Measurements from ENCODE around the gene CCL14.

DNA sequence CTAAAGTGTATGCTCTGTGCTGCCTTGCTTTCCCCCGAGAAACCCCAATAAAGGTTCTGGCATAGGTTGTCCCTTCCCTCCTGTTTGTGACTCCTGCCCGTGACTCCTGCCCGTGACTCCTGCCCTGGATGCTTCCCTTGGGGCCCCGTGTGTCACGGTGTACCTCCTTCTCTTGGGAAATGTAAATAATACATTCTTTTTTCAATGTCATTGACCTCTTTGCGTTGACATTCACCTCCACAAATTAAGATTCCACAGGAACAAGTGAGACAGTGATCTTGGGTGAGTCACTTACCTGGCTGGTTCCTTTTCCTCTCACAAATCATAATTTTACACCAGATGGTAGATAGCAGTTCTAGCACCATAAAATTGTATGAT is 14.2 kb upstream of the CCL14 start:
- TF ChIP-seq MXI1 (IDR thresholded peaks at IDR 0.05; ENCODE audit: low read depth, low read length) (no peak), YY1 (IDR thresholded peaks at IDR 0.05; ENCODE audit: borderline replicate concordance in 1 of 3, control insufficient read depth in 1 of 3, extremely low read depth in 1 of 3, insufficient read depth in 3 of 3, insufficient read length in 1 of 3, insufficient replicate concordance in 2 of 3, low read depth in 1 of 3, low read length in 2 of 3) (no peak), ZNF274 (IDR thresholded peaks at IDR 0.05; ENCODE audit: borderline replicate concordance, low read depth, low read length) (no peak), ZC3H4 (CRISPR knock-in tag; IDR thresholded peaks at IDR 0.05; ENCODE audit: borderline replicate concordance) (no peak)
- TF ChIP-seq, protein P1, sequence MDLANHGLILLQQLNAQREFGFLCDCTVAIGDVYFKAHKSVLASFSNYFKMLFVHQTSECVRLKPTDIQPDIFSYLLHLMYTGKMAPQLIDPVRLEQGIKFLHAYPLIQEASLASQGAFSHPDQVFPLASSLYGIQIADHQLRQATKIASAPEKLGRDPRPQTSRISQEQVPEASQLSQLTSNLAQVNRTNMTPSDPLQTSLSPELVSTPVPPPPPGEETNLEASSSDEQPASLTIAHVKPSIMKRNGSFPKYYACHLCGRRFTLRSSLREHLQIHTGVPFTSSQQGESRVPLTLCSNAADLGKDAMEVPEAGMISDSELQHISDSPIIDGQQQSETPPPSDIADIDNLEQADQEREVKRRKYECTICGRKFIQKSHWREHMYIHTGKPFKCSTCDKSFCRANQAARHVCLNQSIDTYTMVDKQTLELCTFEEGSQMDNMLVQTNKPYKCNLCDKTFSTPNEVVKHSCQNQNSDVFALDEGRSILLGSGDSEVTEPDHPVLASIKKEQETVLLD (IDR thresholded peaks at IDR 0.05): no peak
- TF ChIP-seq, protein P2, sequence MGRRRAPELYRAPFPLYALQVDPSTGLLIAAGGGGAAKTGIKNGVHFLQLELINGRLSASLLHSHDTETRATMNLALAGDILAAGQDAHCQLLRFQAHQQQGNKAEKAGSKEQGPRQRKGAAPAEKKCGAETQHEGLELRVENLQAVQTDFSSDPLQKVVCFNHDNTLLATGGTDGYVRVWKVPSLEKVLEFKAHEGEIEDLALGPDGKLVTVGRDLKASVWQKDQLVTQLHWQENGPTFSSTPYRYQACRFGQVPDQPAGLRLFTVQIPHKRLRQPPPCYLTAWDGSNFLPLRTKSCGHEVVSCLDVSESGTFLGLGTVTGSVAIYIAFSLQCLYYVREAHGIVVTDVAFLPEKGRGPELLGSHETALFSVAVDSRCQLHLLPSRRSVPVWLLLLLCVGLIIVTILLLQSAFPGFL (CRISPR knock-in tag; IDR thresholded peaks at IDR 0.05): no peak
- TF ChIP-seq, protein P3, sequence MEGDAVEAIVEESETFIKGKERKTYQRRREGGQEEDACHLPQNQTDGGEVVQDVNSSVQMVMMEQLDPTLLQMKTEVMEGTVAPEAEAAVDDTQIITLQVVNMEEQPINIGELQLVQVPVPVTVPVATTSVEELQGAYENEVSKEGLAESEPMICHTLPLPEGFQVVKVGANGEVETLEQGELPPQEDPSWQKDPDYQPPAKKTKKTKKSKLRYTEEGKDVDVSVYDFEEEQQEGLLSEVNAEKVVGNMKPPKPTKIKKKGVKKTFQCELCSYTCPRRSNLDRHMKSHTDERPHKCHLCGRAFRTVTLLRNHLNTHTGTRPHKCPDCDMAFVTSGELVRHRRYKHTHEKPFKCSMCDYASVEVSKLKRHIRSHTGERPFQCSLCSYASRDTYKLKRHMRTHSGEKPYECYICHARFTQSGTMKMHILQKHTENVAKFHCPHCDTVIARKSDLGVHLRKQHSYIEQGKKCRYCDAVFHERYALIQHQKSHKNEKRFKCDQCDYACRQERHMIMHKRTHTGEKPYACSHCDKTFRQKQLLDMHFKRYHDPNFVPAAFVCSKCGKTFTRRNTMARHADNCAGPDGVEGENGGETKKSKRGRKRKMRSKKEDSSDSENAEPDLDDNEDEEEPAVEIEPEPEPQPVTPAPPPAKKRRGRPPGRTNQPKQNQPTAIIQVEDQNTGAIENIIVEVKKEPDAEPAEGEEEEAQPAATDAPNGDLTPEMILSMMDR (IDR thresholded peaks at IDR 0.05 in 2 of 3, conservative IDR thresholded peaks at IDR 0.05 in 1 of 3; ENCODE audit: insufficient read depth in 2 of 3, low read depth in 1 of 3, low read length in 3 of 3): no peak
- TF ChIP-seq, protein P4, sequence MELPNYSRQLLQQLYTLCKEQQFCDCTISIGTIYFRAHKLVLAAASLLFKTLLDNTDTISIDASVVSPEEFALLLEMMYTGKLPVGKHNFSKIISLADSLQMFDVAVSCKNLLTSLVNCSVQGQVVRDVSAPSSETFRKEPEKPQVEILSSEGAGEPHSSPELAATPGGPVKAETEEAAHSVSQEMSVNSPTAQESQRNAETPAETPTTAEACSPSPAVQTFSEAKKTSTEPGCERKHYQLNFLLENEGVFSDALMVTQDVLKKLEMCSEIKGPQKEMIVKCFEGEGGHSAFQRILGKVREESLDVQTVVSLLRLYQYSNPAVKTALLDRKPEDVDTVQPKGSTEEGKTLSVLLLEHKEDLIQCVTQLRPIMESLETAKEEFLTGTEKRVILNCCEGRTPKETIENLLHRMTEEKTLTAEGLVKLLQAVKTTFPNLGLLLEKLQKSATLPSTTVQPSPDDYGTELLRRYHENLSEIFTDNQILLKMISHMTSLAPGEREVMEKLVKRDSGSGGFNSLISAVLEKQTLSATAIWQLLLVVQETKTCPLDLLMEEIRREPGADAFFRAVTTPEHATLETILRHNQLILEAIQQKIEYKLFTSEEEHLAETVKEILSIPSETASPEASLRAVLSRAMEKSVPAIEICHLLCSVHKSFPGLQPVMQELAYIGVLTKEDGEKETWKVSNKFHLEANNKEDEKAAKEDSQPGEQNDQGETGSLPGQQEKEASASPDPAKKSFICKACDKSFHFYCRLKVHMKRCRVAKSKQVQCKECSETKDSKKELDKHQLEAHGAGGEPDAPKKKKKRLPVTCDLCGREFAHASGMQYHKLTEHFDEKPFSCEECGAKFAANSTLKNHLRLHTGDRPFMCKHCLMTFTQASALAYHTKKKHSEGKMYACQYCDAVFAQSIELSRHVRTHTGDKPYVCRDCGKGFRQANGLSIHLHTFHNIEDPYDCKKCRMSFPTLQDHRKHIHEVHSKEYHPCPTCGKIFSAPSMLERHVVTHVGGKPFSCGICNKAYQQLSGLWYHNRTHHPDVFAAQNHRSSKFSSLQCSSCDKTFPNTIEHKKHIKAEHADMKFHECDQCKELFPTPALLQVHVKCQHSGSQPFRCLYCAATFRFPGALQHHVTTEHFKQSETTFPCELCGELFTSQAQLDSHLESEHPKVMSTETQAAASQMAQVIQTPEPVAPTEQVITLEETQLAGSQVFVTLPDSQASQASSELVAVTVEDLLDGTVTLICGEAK (IDR thresholded peaks at IDR 0.05): no peak
- TF ChIP-seq, protein P4 (CRISPR knock-in tag; IDR thresholded peaks at IDR 0.05): no peak
- TF ChIP-seq, protein P5, sequence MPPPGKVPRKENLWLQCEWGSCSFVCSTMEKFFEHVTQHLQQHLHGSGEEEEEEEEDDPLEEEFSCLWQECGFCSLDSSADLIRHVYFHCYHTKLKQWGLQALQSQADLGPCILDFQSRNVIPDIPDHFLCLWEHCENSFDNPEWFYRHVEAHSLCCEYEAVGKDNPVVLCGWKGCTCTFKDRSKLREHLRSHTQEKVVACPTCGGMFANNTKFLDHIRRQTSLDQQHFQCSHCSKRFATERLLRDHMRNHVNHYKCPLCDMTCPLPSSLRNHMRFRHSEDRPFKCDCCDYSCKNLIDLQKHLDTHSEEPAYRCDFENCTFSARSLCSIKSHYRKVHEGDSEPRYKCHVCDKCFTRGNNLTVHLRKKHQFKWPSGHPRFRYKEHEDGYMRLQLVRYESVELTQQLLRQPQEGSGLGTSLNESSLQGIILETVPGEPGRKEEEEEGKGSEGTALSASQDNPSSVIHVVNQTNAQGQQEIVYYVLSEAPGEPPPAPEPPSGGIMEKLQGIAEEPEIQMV (tag; conservative IDR thresholded peaks at IDR 0.05; ENCODE audit: low read depth): no peak

Data from K562 (cell line).